Activated T-cell treated with anti-CD3 and anti-CD28 coated beads for 4 hours (primary cell): ENCODE measurements around the gene LRRC10.

Experiments
- DNase-seq: peaks from one replicate; pipeline ENCODE4 v3.0.0-alpha.2; 2020

The LRRC10 gene

GRCh38 chr12:69566603-69567002, 44.1 kb downstream of the LRRC10 start:
- DNase-seq, result no peak

- DNase-seq, result no peak
Observed at GRCh38 chr12:69563166-69563762, 47.4 kb downstream of the LRRC10 start.
